NCI-H2029 (cell line): ENCODE data around the gene CRYZ.
"Not testable (repeated sequence)": the region's sequence is repeated elsewhere in the genome, so short reads cannot be mapped to it uniquely, and the experiment has no call there.

Experiments used
- DNase-seq: peaks from one replicate; lab custom pipeline; 2025; lab: John Stamatoyannopoulos, UW

Gene CRYZ

DNA sequence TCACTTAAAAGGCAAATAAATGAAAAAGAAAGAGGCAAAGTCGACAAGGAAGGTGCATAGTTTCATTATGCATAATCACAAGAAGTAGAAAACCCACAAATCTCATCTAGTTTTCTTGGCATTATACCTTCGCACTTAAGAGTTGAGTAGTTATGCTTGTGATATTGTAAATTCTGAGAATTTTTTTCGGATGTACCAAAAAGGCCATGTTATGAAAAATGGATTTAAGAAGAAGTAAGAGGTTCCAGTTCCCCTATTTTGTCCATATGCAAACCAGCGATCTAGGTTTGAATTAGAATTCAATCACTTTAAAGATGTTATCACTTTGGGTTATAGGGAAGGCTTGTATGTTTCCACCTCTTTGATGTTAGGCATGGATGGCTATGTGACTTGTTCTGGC lies 51.4 kb downstream of the CRYZ start:
- no peak for DNase-seq

DNA sequence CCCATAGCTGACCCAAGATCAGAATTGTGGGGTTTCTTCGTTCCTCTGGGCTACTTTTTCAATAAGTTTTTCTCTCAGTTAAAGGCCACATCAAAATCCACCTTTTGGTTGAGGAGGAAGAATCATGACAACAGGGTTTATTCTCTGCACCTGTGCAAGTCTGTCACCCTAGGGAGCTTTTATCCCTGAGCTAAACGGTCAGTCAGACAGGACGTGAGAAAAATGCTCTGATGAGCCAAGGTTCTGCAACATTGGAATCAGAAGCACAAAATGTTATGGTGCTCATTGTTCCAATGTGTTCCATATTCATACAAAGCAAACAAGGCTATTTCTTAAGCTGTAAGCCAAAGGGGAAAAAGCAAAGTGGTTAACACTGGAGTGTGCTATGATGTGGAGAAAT lies 51.8 kb downstream of the CRYZ start:
- no peak for DNase-seq

DNA sequence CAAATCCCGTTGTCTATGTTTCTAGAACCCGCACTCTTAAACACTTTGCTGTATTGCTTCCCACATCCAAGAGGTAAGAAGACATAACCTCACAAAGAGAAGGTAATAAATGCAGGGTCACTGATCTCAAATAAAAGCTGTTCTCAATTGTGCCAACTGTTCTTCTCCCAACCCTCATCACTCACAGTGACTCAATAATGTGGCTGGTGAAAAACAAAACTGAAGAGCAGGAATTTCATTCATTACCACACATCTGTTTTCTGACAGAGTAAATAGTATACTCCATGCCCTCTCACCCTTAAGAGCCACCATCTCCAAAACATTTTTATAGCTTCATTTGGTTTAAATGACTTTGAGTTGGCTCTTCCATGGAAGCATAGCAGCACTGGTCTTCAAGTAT lies 53.0 kb downstream of the CRYZ start:
- DNase-seq: no peak

DNA sequence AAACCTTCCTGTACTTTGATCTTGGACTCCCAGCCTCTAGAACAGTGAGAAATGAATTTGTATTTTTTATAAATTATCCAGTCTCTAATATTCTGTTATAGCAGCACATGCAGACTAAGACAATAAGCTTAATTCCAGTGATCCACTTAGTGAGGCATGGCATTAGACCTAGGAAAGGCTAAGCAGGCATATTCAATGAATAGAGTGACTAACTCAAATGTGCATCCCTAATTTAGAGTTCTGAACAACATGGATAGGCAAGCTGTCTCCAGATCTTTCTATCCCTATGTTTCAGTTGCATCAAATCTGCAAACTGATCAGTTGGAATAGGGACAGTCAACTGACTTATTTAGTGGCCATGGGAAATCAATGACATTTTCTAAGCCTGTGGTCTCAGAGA lies 54.9 kb downstream of the CRYZ start:
- DNase-seq: no peak

DNA sequence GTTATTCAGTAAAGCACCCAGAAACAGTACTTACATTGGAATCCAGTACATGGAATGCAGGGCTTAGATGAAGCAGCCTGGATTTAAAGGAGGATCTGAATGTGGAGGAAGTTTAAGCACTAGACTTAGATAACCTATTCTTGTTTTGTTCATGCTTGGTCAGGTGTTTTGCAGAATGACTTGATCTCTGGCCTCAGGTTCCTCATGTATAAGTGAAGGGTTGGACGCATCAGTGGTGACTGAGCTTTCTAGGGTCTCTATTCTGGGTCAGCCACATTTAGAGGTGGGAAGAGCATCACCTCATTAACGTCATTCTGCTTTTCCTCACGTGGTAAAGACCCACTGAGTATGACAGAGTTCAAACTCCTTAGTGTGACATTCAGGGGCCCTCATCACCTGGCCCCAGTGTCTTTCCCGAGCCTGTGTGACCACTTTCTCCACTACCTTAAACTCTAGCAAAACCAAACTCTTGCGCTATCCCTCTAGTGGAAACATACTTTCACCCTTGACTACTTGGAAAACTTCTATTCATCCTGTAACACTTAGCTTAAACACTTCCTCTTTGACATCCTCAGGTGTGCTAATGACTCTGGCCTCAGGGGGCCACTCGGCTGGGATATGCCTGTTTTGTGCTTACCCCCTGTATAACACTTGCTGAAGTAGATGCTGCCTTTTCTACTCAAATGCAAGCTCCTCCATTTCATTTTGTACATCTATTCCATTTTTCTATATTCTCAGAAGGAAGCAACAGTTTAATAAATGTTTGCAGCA lies 58.4 kb downstream of the CRYZ start:
- DNase-seq: no peak

DNA sequence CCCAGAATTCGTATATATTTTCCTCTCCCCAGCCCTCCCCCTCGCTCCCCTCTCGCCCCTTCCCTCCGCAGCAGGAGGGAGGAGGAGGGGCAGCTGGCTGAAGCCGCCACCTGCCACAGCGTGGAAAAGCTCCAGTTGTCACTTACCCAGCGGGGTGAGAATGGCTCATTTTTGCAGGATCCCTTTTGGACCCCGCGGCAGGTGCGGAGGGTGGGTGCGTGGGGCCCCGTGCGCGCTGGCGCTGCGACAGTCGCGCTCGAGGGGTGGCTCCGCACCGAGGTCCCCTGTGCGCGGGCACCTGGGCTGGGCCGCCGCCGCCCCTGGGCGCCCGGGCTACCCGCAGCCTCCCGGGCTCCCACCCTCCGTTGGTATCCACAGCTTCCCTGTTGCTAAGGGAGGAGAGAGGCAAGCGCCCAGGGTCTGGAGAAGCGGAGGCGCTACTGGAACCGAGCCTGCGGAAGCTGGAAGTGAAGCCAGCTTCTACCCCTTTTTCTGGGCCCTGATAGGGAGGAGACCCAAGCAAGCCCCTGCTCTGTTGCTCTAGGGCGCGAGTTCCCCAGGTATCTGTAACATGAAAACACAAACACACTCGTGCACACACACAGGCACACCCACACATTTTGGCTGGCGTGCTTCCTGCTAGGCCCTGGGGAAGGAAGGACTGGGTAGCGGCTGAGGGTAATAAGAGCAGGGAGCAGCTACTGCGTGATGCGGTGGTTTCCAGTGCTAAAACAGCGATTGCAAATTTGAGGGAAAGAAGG lies 59.3 kb downstream of the CRYZ start, which contains the start of gene ERICH3:
ERICH3 (minus strand) TSS at position 442 of the 761 bp plus-strand sequence; CDS start at position 169, 273 bp downstream.
- DNase-seq: no peak

DNA sequence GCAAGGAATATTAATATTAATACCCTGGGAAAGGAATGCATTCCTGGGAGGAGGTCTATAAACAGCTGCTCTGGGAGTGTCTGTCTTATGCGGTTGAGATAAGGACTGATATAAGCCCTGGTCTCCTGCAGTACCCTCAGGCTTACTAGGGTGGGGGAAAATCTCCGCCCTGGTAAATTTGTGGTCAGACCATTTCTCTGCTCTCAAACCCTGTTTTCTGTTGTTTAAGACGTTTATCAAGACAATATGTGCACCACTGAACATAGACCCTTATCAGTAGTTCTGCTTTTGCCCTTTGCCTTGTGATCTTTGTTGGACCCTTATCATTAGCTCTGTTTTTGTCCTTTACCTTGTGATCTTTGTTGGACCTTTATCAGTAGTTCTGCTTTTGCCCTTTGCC lies 62.0 kb downstream of the CRYZ start:
- DNase-seq: not testable (repeated sequence)
